Parathyroid adenoma (tissue), 2 donors: ENCODE results near the gene HS6ST3.

Experiments
- H2AFZ ChIP-seq: fragments of 300-600 bp; sonication (generic); one replicate; pipeline ENCODE4 v1.7.0; 2017; ENCODE audit warnings: antibody characterized with exemption, mild to moderate bottlenecking
- H3K27ac ChIP-seq: fragments of 300-600 bp; sonication (generic); one replicate; pipeline ENCODE4 v1.7.0; 2017
- H3K27me3 ChIP-seq: fragments of 300-600 bp; sonication (generic); one replicate; pipeline ENCODE4 v1.7.0; 2017; ENCODE audit warnings: low read length; ENCODE audit not compliant: control insufficient read depth, insufficient read depth
- H3K36me3 ChIP-seq: fragments of 300-600 bp; sonication (generic); one replicate; pipeline ENCODE4 v1.7.0; 2017; ENCODE audit warnings: low read length; ENCODE audit not compliant: control insufficient read depth, insufficient read depth
- H3K4me1 ChIP-seq: fragments of 300-600 bp; sonication (generic); one replicate; pipeline ENCODE4 v1.7.0; 2017; ENCODE audit warnings: control low read depth
- H3K4me2 ChIP-seq: fragments of 300-600 bp; sonication (generic); one replicate; pipeline ENCODE4 v1.7.0; 2017; ENCODE audit warnings: low read length
- H3K4me3 ChIP-seq: fragments of 300-600 bp; sonication (generic); one replicate; pipeline ENCODE4 v1.7.0; 2017; ENCODE audit warnings: low read depth, low read length
- H3K79me2 ChIP-seq: fragments of 300-600 bp; sonication (generic); one replicate; pipeline ENCODE4 v1.7.0; 2017; ENCODE audit warnings: control low read depth
- H3K9ac ChIP-seq: fragments of 300-600 bp; sonication (generic); one replicate; pipeline ENCODE4 v1.7.0; 2017; ENCODE audit warnings: mild to moderate bottlenecking
- H3K9me3 ChIP-seq: fragments of 300-600 bp; sonication (generic); one replicate; pipeline ENCODE4 v1.7.0; 2017; ENCODE audit warnings: low read length; ENCODE audit not compliant: control insufficient read depth
- CTCF ChIP-seq: fragments of 300-600 bp; sonication (generic); IDR thresholded peaks from one replicate; pipeline ENCODE4 v1.7.0; 2017; ENCODE audit warnings: antibody characterized with exemption, mild to moderate bottlenecking
- donor health status: primary hyperparathyroidism.

The HS6ST3 gene

GRCh38 chr13:96632536-96633320, 542.8 kb downstream of the HS6ST3 start:
- Histone ChIP-seq H3K9me3 (no peaks in the 10 kb centered on the region), H3K4me2 (no peak overlapping the region), H3K27me3 (no peaks in the 10 kb centered on the region), H3K4me1 (no peaks in the 10 kb centered on the region), H2AFZ (no peak overlapping the region), H3K79me2 (no peaks in the 10 kb centered on the region), H3K36me3 (no peaks in the 10 kb centered on the region), H3K27ac (no peak overlapping the region), H3K9ac (no peak overlapping the region), H3K4me3 (no peak overlapping the region)
- no peak for TF ChIP-seq CTCF

- H3K79me2 ChIP-seq = no peaks in the 10 kb centered on the region
- no peak overlapping the region for H3K4me2 ChIP-seq
- H3K9ac ChIP-seq = no peak overlapping the region
- H3K4me1 ChIP-seq = no peaks in the 10 kb centered on the region
- TF ChIP-seq CTCF = no peak
- no peaks in the 10 kb centered on the region for H3K9me3 ChIP-seq
- no peak overlapping the region for H2AFZ ChIP-seq
- H3K4me3 ChIP-seq = no peak overlapping the region
- no peaks in the 10 kb centered on the region for H3K36me3 ChIP-seq
- no peaks in the 10 kb centered on the region for H3K27me3 ChIP-seq
- no peak overlapping the region for H3K27ac ChIP-seq
These were observed 546.2 kb downstream of the HS6ST3 start for GRCh38 chr13:96636001-96636709.

GRCh38 chr13:96637039-96637438, 547.1 kb downstream of the HS6ST3 start:
- no peaks in the 10 kb centered on the region for H3K79me2 ChIP-seq
- H3K27me3 ChIP-seq = no peaks in the 10 kb centered on the region
- H3K4me1 ChIP-seq = no peaks in the 10 kb centered on the region
- H3K36me3 ChIP-seq = no peaks in the 10 kb centered on the region
- no peak overlapping the region for H2AFZ ChIP-seq
- H3K4me2 ChIP-seq = no peak overlapping the region
- TF ChIP-seq CTCF = no peak
- no peak overlapping the region for H3K9ac ChIP-seq
- no peak overlapping the region for H3K27ac ChIP-seq
- H3K9me3 ChIP-seq = no peaks in the 10 kb centered on the region
- no peak overlapping the region for H3K4me3 ChIP-seq

GRCh38 chr13:96646101-96646500, 556.2 kb downstream of the HS6ST3 start:
- Histone ChIP-seq H3K27me3 (no peaks in the 10 kb centered on the region), H3K27ac (no peak overlapping the region), H3K36me3 (no peaks in the 10 kb centered on the region), H2AFZ (no peak overlapping the region), H3K9ac (no peak overlapping the region), H3K79me2 (no peaks in the 10 kb centered on the region), H3K9me3 (no peaks in the 10 kb centered on the region), H3K4me2 (no peak overlapping the region), H3K4me1 (no peaks in the 10 kb centered on the region), H3K4me3 (no peak overlapping the region)
- no peak for TF ChIP-seq CTCF
